CD4-positive, alpha-beta T cell (primary cell): Measurements from ENCODE around the gene SECISBP2. TPM values are rescaled to one million over a fixed set of nuclear protein-coding genes. Genes with fewer than 3 reads are reported as not detected.

Experiments
- ATAC-seq: fragments of 200-7000 bp; cut with Tn5 transposase; one replicate; pipeline ENCODE4 v1.10.0; 2022; ENCODE audit warnings: mild to moderate bottlenecking; ENCODE audit not compliant: poor library complexity
- CTCF ChIA-PET: fragments of 350-600 bp; sonication (Branson Sonifier 250); formaldehyde crosslinking; loops from one replicate; lab custom pipeline; 2021; ENCODE audit warnings: antibody characterized with exemption, inconsistent platforms; lab: Charles Lee
- POLR2A ChIA-PET: fragments of 350-600 bp; sonication (Branson Sonifier 250); formaldehyde crosslinking; loops from one replicate; lab custom pipeline; 2021; ENCODE audit warnings: antibody characterized with exemption, inconsistent platforms; lab: Charles Lee
- DNase-seq, 14 experiments: peaks; one replicate each; pipeline ENCODE4 v3.0.0-alpha.2; 2013 to 2020; ENCODE audit warnings: mixed read lengths in 2 of 14
- H3K27ac ChIP-seq, 2 donors: one replicate each; pipeline versions ENCODE4 v1.5.1 to v1.7.0; 2013; ENCODE audit warnings: low read length in 2 of 2, low read depth in 1 of 2, mild to moderate bottlenecking in 1 of 2
- H3K27me3 ChIP-seq, 2 experiments: 1 replicate in 1 of 2; 2 replicates in 1 of 2; pipeline versions ENCODE4 v1.6.1 to v1.7.0; 2013; ENCODE audit warnings: low read length in 2 of 2, control low read depth in 1 of 2, mild to moderate bottlenecking in 1 of 2, moderate library complexity in 1 of 2; ENCODE audit not compliant: insufficient read depth in 2 of 2, control insufficient read depth in 1 of 2
- H3K36me3 ChIP-seq: one replicate; pipeline ENCODE4 v1.6.1; 2013; ENCODE audit warnings: low read length, control low read depth; ENCODE audit not compliant: insufficient read depth
- H3K4me1 ChIP-seq: one replicate; pipeline ENCODE4 v1.6.1; 2013; ENCODE audit warnings: low read length, control low read depth; ENCODE audit not compliant: insufficient read depth
- H3K4me3 ChIP-seq: one replicate; pipeline ENCODE4 v1.5.1; 2013; ENCODE audit warnings: mild to moderate bottlenecking, low read length, moderate library complexity
- H3K9me3 ChIP-seq, 2 experiments: 1 replicate in 1 of 2; 2 replicates in 1 of 2; pipeline versions ENCODE4 v1.6.1 to v1.7.0; 2013; ENCODE audit warnings: low read length in 2 of 2, mild to moderate bottlenecking in 2 of 2, control low read depth in 1 of 2, moderate library complexity in 1 of 2; ENCODE audit not compliant: control insufficient read depth in 1 of 2, insufficient read depth in 1 of 2
- H3K27ac Mint-ChIP-seq: one replicate; pipeline ENCODE4 v1.8.0; 2020; ENCODE audit warnings: mixed read lengths
- H3K27me3 Mint-ChIP-seq: one replicate; pipeline ENCODE4 v1.8.0; 2021; ENCODE audit warnings: mixed read lengths
- H3K36me3 Mint-ChIP-seq: one replicate; pipeline ENCODE4 v1.8.0; 2021; ENCODE audit warnings: low read depth, mixed read lengths
- H3K4me1 Mint-ChIP-seq: one replicate; pipeline ENCODE4 v1.8.0; 2021; ENCODE audit warnings: low read depth, mixed read lengths
- H3K4me3 Mint-ChIP-seq: one replicate; pipeline ENCODE4 v1.8.0; 2020; ENCODE audit warnings: mild to moderate bottlenecking, mixed read lengths
- H3K9me3 Mint-ChIP-seq: one replicate; pipeline ENCODE4 v1.8.0; 2020; ENCODE audit warnings: mixed read lengths
- CTCF ChIP-seq: fragments of 200-600 bp; IDR thresholded peaks from one replicate; pipeline ENCODE4 v1.8.0; 2022; ENCODE audit warnings: antibody characterized with exemption, mild to moderate bottlenecking
- intact Hi-C, 2 experiments: fragments of 100-400 bp; cut with DNase I in 1 of 2; cut with micrococcal nuclease in 1 of 2; formaldehyde crosslinking; loops; one replicate each; pipeline versions ENCODE4 v1.15.1 to v1.9.0; 2023 to 2025; cut with DNase I, micrococcal nuclease
- total RNA-seq, 174 experiments: library from RNA in 2 of 174; stranded (reverse) in 2 of 174; gene quantifications; one replicate each; pipeline ENCODE4 v1.2.3 and lab custom pipeline; 2021 to 2026

SECISBP2 gene
- total RNA-seq, 2 experiments from 2014 or later: 109 to 112 TPM

GRCh38 chr9:89383030-89383720, 64.9 kb downstream of the SECISBP2 start:
- H3K36me3 ChIP-seq: peaks cover 96% of the 10 kb centered on the region
- no peaks in the 10 kb centered on the region for H3K9me3 Mint-ChIP-seq
- no peak overlapping the region for H3K27ac ChIP-seq
- H3K4me3 Mint-ChIP-seq: no peak overlapping the region
- ChIA-PET CTCF (no interaction called here), POLR2A (interaction anchor here (1.1 kb wide), 2 partner anchors 66 to 166 kb away, joined by 3 to 5 read pairs; no protein-coding TSS in a partner anchor)
- no peak for ATAC-seq
- peaks cover 99% of the 10 kb centered on the region for H3K36me3 Mint-ChIP-seq
- peaks cover 29% of the 10 kb centered on the region for H3K4me1 Mint-ChIP-seq
- no peaks in the 10 kb centered on the region for H3K27me3 ChIP-seq
- TF ChIP-seq CTCF: no peak
- peak overlapping the region; percentile 71 for H3K27ac Mint-ChIP-seq
- H3K27me3 Mint-ChIP-seq: no peaks in the 10 kb centered on the region
- no peaks in the 10 kb centered on the region for H3K9me3 ChIP-seq
- peaks cover 38% of the 10 kb centered on the region for H3K4me1 ChIP-seq
- intact Hi-C loops: no loop called here
- no peak for DNase-seq
- H3K4me3 ChIP-seq: no peak overlapping the region

GRCh38 chr9:89383721-89384300, 65.5 kb downstream of the SECISBP2 start:
- Histone ChIP-seq H3K4me3 (no peak overlapping the region), H3K27me3 (no peaks in the 10 kb centered on the region), H3K4me1 (peaks cover 38% of the 10 kb centered on the region), H3K27ac (no peak overlapping the region), H3K36me3 (peaks cover 96% of the 10 kb centered on the region), H3K9me3 (no peaks in the 10 kb centered on the region)
- H3K27ac Mint-ChIP-seq: peak overlapping the region; percentile 71
- intact Hi-C loops: no loop called here
- no peaks in the 10 kb centered on the region for H3K9me3 Mint-ChIP-seq
- TF ChIP-seq CTCF: no peak
- ChIA-PET POLR2A (interaction anchor here (1.1 kb wide), 1 partner anchor 65 kb away, joined by 3 read pairs; no protein-coding TSS in a partner anchor), CTCF (no interaction called here)
- no peak for ATAC-seq
- no peaks in the 10 kb centered on the region for H3K27me3 Mint-ChIP-seq
- DNase-seq: no peak
- H3K4me1 Mint-ChIP-seq: peaks cover 29% of the 10 kb centered on the region
- H3K36me3 Mint-ChIP-seq: peaks cover 99% of the 10 kb centered on the region
- H3K4me3 Mint-ChIP-seq: no peak overlapping the region

GRCh38 chr9:89384783-89385182, 66.5 kb downstream of the SECISBP2 start:
- H3K36me3 Mint-ChIP-seq: peaks cover 98% of the 10 kb centered on the region
- no peaks in the 10 kb centered on the region for H3K9me3 Mint-ChIP-seq
- H3K4me1 ChIP-seq: peaks cover 35% of the 10 kb centered on the region
- no peaks in the 10 kb centered on the region for H3K27me3 ChIP-seq
- H3K27ac Mint-ChIP-seq: peak overlapping the region; percentile 75
- CTCF ChIA-PET: no interaction called here
- peaks cover 96% of the 10 kb centered on the region for H3K36me3 ChIP-seq
- ATAC-seq (no peak), DNase-seq (no peak)
- H3K4me3 Mint-ChIP-seq: no peak overlapping the region
- POLR2A ChIA-PET: no interaction called here
- no peak overlapping the region for H3K27ac ChIP-seq
- H3K4me3 ChIP-seq: no peak overlapping the region
- TF ChIP-seq CTCF: no peak
- H3K27me3 Mint-ChIP-seq: no peaks in the 10 kb centered on the region
- H3K9me3 ChIP-seq: no peaks in the 10 kb centered on the region
- H3K4me1 Mint-ChIP-seq: peaks cover 23% of the 10 kb centered on the region
- intact Hi-C loops: no loop called here
